Measurements from ENCODE around the gene ZBTB38. TPM values are rescaled to one million over a fixed set of nuclear protein-coding genes. Genes with fewer than 3 reads are reported as not detected.

Gene ZBTB38
- total RNA-seq, 1 experiment from 2014 or later: 12.3 TPM

DNA sequence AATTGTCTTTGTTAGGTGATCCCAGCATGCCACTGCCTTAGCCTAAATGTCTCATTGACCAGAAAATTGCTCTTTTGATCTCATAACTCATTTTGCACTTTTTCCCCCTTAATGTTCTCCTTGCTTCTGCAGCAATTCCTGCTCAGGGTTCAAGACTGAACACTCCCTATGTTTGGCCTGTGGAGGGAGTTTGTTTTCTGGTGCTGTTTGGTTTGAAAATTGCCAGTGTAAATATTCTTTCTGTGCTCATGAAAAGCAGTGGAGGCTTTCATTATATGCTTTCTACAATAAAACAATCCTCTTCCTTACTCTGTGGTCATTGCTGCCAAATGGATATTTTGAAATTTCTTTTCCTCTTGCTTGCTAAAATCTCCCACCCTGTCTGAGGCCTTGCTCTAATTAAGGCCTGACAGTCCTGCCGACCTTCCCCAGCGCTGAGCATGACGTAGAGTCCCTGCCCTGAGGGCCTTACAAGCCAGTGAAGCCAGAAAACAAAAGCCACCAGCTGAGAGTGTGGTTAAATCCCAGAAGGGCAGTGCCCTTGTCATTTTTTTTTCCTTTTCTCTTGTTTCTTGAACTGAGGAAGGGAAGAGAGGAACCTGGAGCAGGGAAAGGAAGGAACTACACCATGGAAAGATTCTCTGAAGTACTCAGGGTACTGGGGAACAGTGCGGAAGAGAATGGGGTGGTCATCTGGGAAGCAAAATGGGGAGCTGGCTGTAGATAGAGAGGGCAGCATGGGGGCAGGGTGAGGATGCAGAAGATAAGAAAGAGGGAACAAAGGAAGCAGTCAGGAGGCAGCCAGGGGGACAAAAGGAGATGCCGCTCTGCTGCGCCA, 24.8 kb downstream of the ZBTB38 start:
- Mint-ChIP-seq H3K27me3 (ENCODE audit: low read depth) (peaks cover 7% of the 10 kb centered on the region), H3K4me3 (no peak overlapping the region)
- ATAC-seq: peak; percentile 93

DNA sequence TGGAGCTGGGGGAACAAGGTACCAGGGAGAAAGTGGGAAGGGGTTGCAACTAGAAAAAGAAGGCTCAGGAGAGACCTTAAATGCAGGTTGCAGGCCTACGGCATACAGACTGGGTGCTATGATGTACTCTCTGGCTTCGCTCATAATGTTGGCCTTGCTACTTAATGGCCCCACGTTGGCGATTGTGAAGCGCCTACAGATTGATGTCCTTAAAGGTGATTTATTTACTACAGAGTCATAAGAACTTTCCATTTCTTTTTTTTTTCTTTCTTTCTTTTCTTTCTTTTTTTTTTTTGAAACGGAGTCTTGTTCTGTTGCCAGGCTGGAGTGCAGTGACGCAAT, 25.4 kb downstream of the ZBTB38 start:
- ATAC-seq (no peak), DNase-seq (ENCODE audit: low spot score) (no peak)
- H3K27ac Mint-ChIP-seq: peak overlapping the region; percentile 66; the same call in 1 of the 2 replicates
- H3K27me3 Mint-ChIP-seq (ENCODE audit: low read depth): peaks cover 7% of the 10 kb centered on the region
- H3K36me3 Mint-ChIP-seq: peaks cover 14% of the 10 kb centered on the region
- H3K9me3 Mint-ChIP-seq: peaks cover 16% of the 10 kb centered on the region
- no peak for TF ChIP-seq CBFB (CRISPR knock-in tag; IDR thresholded peaks at IDR 0.05; ENCODE audit: low read depth)
- TF ChIP-seq, protein P1, sequence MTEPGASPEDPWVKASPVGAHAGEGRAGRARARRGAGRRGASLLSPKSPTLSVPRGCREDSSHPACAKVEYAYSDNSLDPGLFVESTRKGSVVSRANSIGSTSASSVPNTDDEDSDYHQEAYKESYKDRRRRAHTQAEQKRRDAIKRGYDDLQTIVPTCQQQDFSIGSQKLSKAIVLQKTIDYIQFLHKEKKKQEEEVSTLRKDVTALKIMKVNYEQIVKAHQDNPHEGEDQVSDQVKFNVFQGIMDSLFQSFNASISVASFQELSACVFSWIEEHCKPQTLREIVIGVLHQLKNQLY (CRISPR knock-in tag; IDR thresholded peaks at IDR 0.05): no peak
- no peak overlapping the region for H3K4me3 Mint-ChIP-seq
- POLR2A ChIA-PET: interaction anchor here (1.2 kb wide), 1 partner anchor 25 kb away, joined by 3 read pairs; the partner anchor contains the start of gene ZBTB38
- peaks cover 34% of the 10 kb centered on the region for H3K4me1 Mint-ChIP-seq
- CTCF ChIA-PET: interaction anchor here (0.6 to 1.5 kb wide), 6 partner anchors 33 to 85 kb away, joined by 3 to 5 read pairs (median 4); no protein-coding TSS in a partner anchor

More for the DNA sequence above, 24.8 kb downstream of the ZBTB38 start:
- Mint-ChIP-seq H3K4me1 (peaks cover 36% of the 10 kb centered on the region), H3K9me3 (peaks cover 16% of the 10 kb centered on the region), H3K36me3 (peaks cover 14% of the 10 kb centered on the region), H3K27ac (peak overlapping the region; percentile 66)
- peak; percentile 61 for DNase-seq (ENCODE audit: low spot score)
- ChIA-PET CTCF (interaction anchor here (0.6 to 1.5 kb wide), 6 partner anchors 34 to 85 kb away, joined by 3 to 5 read pairs (median 4); no protein-coding TSS in a partner anchor), POLR2A (interaction anchor here (1.2 kb wide), 1 partner anchor 24 kb away, joined by 3 read pairs; the partner anchor contains the start of gene ZBTB38)
- TF ChIP-seq ZBTB21 (CRISPR knock-in tag; IDR thresholded peaks at IDR 0.05; ENCODE audit: borderline replicate concordance): peak; percentile 63; the same call in 1 of the 2 replicates
- peak; percentile 44; the same call in 1 of the 2 replicates for TF ChIP-seq TEAD1 (CRISPR knock-in tag; IDR thresholded peaks at IDR 0.05)
- no peak for TF ChIP-seq GTF2I (CRISPR knock-in tag; conservative IDR thresholded peaks at IDR 0.05)

DNA sequence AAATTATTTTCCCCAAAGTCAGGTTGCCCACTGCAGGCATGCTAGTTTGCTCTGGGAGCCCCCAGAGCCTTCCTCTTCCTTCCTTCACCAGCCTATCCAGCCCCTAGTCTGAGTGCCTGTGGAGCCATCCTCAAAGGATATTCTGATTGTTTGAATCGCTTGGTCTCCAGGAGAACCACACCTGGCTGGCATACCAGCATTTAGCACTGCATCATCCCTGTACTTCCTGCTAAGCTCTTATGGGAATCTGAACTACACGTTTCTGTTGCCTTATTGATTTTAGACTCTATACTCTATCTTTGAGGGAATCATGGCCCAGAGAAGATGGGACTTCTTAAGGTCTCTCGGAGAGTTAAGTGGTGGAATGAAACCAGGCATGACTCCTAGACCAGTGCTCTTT, 26.3 kb downstream of the ZBTB38 start:
- no peak overlapping the region for H3K27ac Mint-ChIP-seq
- no peak overlapping the region for H3K4me3 Mint-ChIP-seq
- H3K4me1 Mint-ChIP-seq: peaks cover 33% of the 10 kb centered on the region
- DNase-seq (ENCODE audit: low spot score) (no peak), ATAC-seq (no peak)
- H3K27me3 Mint-ChIP-seq (ENCODE audit: low read depth): peaks cover 7% of the 10 kb centered on the region
- ChIA-PET CTCF (interaction anchor here (0.9 to 1.0 kb wide), 2 partner anchors 34 to 47 kb away, joined by 3 read pairs; no protein-coding TSS in a partner anchor), POLR2A (no interaction called here)
- peaks cover 16% of the 10 kb centered on the region for H3K9me3 Mint-ChIP-seq
- peaks cover 14% of the 10 kb centered on the region for H3K36me3 Mint-ChIP-seq
- TF ChIP-seq, protein P2, sequence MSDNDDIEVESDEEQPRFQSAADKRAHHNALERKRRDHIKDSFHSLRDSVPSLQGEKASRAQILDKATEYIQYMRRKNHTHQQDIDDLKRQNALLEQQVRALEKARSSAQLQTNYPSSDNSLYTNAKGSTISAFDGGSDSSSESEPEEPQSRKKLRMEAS (CRISPR knock-in tag; IDR thresholded peaks at IDR 0.05): no peak
- TF ChIP-seq, protein P3, sequence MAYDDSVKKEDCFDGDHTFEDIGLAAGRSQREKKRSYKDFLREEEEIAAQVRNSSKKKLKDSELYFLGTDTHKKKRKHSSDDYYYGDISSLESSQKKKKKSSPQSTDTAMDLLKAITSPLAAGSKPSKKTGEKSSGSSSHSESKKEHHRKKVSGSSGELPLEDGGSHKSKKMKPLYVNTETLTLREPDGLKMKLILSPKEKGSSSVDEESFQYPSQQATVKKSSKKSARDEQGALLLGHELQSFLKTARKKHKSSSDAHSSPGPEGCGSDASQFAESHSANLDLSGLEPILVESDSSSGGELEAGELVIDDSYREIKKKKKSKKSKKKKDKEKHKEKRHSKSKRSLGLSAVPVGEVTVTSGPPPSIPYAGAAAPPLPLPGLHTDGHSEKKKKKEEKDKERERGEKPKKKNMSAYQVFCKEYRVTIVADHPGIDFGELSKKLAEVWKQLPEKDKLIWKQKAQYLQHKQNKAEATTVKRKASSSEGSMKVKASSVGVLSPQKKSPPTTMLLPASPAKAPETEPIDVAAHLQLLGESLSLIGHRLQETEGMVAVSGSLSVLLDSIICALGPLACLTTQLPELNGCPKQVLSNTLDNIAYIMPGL (CRISPR knock-in tag; IDR thresholded peaks at IDR 0.05): no peak
- TF ChIP-seq, protein P4, sequence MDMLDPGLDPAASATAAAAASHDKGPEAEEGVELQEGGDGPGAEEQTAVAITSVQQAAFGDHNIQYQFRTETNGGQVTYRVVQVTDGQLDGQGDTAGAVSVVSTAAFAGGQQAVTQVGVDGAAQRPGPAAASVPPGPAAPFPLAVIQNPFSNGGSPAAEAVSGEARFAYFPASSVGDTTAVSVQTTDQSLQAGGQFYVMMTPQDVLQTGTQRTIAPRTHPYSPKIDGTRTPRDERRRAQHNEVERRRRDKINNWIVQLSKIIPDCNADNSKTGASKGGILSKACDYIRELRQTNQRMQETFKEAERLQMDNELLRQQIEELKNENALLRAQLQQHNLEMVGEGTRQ (CRISPR knock-in tag; IDR thresholded peaks at IDR 0.05): no peak
- TF ChIP-seq, protein P5, sequence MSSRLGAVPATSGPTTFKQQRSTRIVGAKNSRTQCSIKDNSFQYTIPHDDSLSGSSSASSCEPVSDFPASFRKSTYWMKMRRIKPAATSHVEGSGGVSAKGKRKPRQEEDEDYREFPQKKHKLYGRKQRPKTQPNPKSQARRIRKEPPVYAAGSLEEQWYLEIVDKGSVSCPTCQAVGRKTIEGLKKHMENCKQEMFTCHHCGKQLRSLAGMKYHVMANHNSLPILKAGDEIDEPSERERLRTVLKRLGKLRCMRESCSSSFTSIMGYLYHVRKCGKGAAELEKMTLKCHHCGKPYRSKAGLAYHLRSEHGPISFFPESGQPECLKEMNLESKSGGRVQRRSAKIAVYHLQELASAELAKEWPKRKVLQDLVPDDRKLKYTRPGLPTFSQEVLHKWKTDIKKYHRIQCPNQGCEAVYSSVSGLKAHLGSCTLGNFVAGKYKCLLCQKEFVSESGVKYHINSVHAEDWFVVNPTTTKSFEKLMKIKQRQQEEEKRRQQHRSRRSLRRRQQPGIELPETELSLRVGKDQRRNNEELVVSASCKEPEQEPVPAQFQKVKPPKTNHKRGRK (CRISPR knock-in tag; IDR thresholded peaks at IDR 0.05; ENCODE audit: borderline replicate concordance): no peak
- TF ChIP-seq, protein P6, sequence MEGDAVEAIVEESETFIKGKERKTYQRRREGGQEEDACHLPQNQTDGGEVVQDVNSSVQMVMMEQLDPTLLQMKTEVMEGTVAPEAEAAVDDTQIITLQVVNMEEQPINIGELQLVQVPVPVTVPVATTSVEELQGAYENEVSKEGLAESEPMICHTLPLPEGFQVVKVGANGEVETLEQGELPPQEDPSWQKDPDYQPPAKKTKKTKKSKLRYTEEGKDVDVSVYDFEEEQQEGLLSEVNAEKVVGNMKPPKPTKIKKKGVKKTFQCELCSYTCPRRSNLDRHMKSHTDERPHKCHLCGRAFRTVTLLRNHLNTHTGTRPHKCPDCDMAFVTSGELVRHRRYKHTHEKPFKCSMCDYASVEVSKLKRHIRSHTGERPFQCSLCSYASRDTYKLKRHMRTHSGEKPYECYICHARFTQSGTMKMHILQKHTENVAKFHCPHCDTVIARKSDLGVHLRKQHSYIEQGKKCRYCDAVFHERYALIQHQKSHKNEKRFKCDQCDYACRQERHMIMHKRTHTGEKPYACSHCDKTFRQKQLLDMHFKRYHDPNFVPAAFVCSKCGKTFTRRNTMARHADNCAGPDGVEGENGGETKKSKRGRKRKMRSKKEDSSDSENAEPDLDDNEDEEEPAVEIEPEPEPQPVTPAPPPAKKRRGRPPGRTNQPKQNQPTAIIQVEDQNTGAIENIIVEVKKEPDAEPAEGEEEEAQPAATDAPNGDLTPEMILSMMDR (IDR thresholded peaks at IDR 0.05): no peak
- TF ChIP-seq, protein P7, sequence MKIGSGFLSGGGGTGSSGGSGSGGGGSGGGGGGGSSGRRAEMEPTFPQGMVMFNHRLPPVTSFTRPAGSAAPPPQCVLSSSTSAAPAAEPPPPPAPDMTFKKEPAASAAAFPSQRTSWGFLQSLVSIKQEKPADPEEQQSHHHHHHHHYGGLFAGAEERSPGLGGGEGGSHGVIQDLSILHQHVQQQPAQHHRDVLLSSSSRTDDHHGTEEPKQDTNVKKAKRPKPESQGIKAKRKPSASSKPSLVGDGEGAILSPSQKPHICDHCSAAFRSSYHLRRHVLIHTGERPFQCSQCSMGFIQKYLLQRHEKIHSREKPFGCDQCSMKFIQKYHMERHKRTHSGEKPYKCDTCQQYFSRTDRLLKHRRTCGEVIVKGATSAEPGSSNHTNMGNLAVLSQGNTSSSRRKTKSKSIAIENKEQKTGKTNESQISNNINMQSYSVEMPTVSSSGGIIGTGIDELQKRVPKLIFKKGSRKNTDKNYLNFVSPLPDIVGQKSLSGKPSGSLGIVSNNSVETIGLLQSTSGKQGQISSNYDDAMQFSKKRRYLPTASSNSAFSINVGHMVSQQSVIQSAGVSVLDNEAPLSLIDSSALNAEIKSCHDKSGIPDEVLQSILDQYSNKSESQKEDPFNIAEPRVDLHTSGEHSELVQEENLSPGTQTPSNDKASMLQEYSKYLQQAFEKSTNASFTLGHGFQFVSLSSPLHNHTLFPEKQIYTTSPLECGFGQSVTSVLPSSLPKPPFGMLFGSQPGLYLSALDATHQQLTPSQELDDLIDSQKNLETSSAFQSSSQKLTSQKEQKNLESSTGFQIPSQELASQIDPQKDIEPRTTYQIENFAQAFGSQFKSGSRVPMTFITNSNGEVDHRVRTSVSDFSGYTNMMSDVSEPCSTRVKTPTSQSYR (CRISPR knock-in tag; IDR thresholded peaks at IDR 0.05): no peak
- no peak for TF ChIP-seq ZBTB21 (CRISPR knock-in tag; IDR thresholded peaks at IDR 0.05; ENCODE audit: borderline replicate concordance)
- TF ChIP-seq, protein P8, sequence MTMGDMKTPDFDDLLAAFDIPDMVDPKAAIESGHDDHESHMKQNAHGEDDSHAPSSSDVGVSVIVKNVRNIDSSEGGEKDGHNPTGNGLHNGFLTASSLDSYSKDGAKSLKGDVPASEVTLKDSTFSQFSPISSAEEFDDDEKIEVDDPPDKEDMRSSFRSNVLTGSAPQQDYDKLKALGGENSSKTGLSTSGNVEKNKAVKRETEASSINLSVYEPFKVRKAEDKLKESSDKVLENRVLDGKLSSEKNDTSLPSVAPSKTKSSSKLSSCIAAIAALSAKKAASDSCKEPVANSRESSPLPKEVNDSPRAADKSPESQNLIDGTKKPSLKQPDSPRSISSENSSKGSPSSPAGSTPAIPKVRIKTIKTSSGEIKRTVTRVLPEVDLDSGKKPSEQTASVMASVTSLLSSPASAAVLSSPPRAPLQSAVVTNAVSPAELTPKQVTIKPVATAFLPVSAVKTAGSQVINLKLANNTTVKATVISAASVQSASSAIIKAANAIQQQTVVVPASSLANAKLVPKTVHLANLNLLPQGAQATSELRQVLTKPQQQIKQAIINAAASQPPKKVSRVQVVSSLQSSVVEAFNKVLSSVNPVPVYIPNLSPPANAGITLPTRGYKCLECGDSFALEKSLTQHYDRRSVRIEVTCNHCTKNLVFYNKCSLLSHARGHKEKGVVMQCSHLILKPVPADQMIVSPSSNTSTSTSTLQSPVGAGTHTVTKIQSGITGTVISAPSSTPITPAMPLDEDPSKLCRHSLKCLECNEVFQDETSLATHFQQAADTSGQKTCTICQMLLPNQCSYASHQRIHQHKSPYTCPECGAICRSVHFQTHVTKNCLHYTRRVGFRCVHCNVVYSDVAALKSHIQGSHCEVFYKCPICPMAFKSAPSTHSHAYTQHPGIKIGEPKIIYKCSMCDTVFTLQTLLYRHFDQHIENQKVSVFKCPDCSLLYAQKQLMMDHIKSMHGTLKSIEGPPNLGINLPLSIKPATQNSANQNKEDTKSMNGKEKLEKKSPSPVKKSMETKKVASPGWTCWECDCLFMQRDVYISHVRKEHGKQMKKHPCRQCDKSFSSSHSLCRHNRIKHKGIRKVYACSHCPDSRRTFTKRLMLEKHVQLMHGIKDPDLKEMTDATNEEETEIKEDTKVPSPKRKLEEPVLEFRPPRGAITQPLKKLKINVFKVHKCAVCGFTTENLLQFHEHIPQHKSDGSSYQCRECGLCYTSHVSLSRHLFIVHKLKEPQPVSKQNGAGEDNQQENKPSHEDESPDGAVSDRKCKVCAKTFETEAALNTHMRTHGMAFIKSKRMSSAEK (CRISPR knock-in tag; IDR thresholded peaks at IDR 0.05; ENCODE audit: borderline replicate concordance): no peak
- TF ChIP-seq JUN (CRISPR knock-in tag; IDR thresholded peaks at IDR 0.05): no peak
